SIG-M5 treated with dmso at 0.1 percent for 504 hours (cell line): ENCODE measurements around the gene PSD2.
A peak's percentile ranks its signal among the peaks of the same experiment; 100 is the strongest.

Source experiments
- DNase-seq: peaks from one replicate; lab custom pipeline; 2025; ENCODE audit not compliant: unreplicated experiment; lab: John Stamatoyannopoulos, UW

The PSD2 gene

DNA sequence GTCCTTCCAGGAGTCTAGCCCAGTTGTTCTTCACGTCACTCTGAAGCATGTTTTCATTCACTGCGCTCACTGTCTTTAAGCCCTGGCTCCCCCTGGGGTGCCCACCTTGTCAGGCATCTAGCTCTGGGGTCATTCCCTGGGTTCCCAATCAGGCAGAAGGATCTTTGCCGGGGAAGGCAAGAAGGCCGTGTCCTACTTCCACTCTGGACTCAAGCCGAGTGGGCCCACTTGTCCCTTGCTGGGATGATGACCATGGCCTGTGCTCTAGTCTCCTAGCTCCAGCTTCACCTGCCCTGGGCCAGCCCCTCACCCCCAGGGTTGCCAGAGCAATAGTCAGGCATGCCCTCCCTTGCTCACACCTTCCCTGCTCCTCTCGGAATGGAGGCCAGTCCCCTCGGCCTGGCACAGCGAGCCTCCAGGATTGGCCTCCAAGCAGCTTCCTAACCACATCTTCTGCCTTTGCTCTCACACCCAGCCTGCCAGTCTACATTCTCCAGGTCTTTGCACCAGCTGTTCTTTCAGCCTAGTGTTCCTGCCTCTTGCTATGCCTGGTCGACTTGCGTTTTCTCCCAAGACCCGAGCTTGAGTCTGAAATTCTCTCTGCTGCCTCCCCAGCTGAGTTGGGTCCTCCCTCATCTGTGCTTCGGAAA, 32.2 kb upstream of the PSD2 start:
- DNase-seq, result no peak

- no peak for DNase-seq
Observed at GRCh38 chr5:139763930-139764791, 31.4 kb upstream of the PSD2 start.

DNA sequence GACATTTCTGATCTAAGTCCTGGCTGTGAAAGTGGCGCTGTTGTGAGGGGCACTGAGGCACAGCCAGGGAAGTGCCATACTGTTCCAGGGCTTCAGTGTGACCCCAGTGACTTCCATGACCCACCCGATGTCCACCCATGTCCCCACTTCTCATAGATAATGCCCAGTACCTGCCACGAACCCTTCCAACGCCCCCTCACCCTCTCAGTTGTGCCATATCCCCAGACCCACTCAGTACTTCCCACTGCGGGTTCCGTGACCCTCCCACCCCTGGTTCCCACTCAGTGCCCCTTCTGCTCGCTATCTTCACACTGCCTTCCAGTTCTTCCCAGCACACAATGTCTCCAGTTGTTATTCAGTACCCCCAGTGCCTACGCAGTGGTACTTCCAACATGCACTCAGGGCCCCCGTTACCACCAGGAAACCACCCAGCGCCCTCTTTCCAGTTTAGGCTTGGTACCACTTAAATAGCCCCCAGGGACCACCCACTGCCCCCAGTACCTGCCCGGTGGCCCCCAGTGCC, 30.7 kb upstream of the PSD2 start:
- no peak for DNase-seq

- peak; percentile 73 for DNase-seq
Observed at GRCh38 chr5:139765409-139766217, 30.0 kb upstream of the PSD2 start.

- DNase-seq, result no peak
Observed at GRCh38 chr5:139767960-139768359, 27.6 kb upstream of the PSD2 start.

DNA sequence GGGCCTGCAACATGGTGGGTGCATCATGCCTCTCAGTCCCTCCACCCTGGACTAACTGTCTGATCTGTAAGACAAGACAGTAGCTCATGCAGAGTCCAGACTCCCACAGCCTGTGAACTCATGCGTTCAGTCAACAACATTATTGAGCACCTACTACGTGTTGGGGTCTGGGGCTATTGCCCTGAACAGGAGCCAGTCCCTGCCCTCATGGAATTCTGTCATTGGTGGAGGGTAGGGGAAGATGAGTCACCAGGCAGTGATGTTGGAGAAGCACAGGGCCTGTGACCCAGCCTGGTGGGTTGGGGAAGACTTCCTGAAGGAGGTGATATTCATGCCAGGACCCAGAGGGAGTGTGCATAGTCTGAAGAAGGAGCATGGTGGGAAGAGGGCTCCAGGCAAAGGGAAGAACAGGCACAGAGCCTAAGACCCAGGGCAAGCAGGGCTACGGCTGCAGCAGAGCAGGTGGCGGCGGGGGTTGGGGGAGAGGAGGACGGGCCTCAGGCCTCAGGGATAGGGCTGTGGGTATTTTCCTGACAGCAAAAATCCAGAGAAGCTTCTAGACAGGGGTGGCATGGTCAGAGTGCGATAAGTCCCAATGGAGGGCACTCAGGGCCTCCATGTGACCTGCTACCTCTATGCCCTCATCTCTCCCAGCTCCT, 26.7 kb upstream of the PSD2 start:
- no peak for DNase-seq

- DNase-seq, result no peak
Observed at GRCh38 chr5:139769477-139769876, 26.1 kb upstream of the PSD2 start.

- DNase-seq, result no peak
Observed at GRCh38 chr5:139770722-139771121, 24.9 kb upstream of the PSD2 start.

GRCh38 chr5:139772089-139772791, 23.4 kb upstream of the PSD2 start:
- DNase-seq, result no peak

GRCh38 chr5:139772927-139773690, 22.5 kb upstream of the PSD2 start:
- no peak for DNase-seq

DNA sequence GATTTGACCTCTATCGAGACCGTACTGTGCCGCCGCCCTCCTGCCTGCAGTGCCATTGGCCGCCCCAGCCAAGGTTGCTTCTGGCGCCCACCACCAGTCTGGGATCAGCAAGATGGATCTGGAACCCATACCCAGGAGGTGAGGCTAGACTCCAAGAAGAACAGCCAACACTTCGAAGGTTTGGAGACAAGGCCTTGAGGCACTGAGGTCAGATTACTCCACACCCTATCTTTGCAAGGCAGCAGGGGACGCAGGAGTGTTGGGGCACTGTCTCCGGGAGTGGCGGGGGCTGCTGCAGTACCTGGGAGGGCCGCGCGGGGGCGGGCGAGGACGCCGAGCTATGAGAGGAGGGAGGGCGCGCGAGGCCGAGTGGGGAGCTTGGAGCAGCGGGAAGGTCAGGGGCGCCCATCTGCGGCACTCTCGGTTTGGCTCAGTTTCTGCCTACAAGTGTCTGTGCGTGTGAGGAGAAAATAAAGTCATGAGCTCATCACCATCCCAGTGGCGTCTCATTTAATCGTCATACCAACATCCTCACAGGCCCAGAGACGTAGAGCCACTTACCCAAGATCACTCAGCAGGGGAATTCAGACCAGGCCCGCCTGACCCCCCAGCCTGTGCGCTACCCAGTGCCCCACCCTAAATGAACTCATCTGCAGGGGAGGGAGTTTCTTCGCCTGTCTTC, 20.5 kb upstream of the PSD2 start:
- DNase-seq, result peak; percentile 80

GRCh38 chr5:139775872-139776271, 19.7 kb upstream of the PSD2 start:
- DNase-seq, result no peak

DNA sequence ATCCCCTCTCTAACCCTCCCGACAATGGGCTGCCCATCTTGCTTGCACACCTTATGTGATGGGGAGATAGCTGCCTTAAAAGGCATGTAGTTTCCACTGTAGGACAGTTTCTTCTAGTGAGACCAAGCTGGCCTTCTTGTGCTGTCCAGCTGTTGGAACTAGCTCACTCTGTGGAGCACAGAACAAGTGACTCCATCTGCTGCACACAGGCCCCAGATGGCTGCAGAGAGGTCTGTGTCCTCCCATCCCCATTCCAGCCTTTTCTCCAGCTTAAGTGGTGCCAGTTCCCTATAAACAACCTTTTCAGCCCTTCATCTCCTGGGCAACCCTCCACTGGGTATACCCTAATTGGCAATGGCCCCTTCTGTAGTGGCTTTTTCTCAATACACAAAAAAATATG, 18.7 kb upstream of the PSD2 start:
- no peak for DNase-seq

GRCh38 chr5:139783436-139783965, 12.1 kb upstream of the PSD2 start:
- DNase-seq, result no peak

DNA sequence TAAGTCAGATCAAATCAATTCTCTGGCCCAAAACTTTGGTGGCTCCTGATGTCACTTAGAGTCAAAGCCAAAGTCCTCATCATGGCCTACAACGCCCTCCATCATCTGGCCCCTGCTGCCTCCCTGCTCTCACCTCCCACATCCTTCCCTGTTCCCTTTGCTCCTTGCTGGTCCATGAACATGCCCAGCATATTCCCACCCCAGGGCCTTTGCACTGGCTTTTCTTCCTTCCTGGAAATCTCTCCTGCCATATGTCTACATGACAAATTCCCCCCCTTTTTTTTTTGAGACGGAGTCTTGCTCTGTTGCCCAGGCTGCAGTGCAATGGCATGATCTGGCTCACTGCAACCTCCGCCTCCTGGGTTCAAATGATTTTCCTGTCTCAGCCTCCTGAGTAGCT, 11.1 kb upstream of the PSD2 start:
- DNase-seq, result no peak

DNA sequence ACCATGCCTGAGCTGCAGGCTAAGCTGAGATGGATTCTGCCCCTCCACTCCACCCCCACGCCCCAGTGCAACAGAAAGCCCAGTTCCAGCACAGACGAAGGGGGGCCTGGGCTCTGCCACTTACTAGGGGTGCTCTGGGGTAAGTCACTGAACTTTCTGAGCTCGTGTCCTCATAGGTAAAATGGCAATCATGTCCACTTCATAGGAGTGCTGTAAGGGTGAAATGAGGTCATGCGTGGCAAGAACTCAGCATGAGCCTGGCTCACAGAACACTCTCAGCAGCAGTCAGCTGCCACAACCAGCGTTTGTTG, 8.4 kb upstream of the PSD2 start:
- DNase-seq, result no peak

- DNase-seq, result peak; percentile 67
Observed at GRCh38 chr5:139787568-139788293, 7.9 kb upstream of the PSD2 start.

DNA sequence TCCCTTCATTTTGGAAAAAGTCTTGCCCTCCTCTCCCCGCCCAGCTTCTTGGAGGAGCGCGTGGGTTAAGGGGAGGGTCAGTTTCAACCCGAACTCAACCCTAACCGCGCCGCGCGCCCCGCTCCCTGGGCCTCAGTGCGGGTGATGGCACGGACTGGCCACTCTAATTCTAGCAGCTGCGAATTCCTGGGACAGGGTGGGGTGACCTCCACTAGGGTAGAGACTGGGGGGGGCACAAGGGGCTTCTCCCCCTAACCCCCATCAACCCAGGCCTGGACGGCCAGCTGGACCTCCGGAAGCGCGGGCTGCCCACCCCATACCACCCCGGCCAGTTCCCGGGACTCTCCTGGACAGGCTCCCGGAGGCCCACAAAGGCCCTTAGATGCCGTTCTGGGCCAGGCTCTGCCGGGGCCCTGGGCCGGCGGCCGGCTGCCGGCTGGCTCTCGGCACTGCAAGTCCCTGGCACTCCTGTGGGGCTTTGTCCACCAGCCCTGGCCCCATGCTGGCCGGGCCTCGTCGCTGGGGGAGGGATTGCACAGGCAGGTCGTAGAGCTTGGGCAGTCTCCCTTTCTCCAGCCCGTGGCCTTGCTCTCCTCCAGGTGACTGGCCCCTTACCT, 7.2 kb upstream of the PSD2 start:
- no peak for DNase-seq
